HEK293 (cell line): ENCODE measurements around the gene VSIG8.

Experiments used
- CTCF ChIA-PET: fragments of 350-600 bp; formaldehyde crosslinking; extraction: SDS; loops from one replicate; lab custom pipeline; 2021; ENCODE audit warnings: antibody characterized with exemption; lab: Yijun Ruan, JAX
- POLR2A ChIA-PET: fragments of 300-600 bp; formaldehyde crosslinking; extraction: SDS; loops from one replicate; lab custom pipeline; 2020; ENCODE audit warnings: antibody characterized with exemption, inconsistent platforms; lab: Yijun Ruan, JAX
- H3K27ac ChIP-seq: fragments of 200-500 bp; sonication (Bioruptor generic); 2 replicates; pipeline ENCODE4 v1.5.1; 2014; ENCODE audit warnings: low read depth, low read length, control low read depth, inconsistent platforms; ENCODE audit errors: extremely low read depth
- H3K36me3 ChIP-seq, 2 experiments: fragments of 200-500 bp in 1 of 2; sonication (Bioruptor generic) in 1 of 2; 1 replicate in 1 of 2; 2 replicates in 1 of 2; pipeline ENCODE4 v1.5.1; 2014 to 2017; ENCODE audit warnings: inconsistent platforms in 2 of 2, low read length in 2 of 2; ENCODE audit not compliant: control insufficient read depth in 2 of 2, insufficient read depth in 1 of 2
- H3K4me1 ChIP-seq: fragments of 200-500 bp; sonication (Bioruptor generic); 2 replicates; pipeline ENCODE4 v1.5.1; 2014; ENCODE audit warnings: mild to moderate bottlenecking, low read length, inconsistent platforms; ENCODE audit not compliant: control insufficient read depth, insufficient read depth
- H3K4me3 ChIP-seq: 2 replicates; pipeline ENCODE4 v1.5.1; 2011; ENCODE audit warnings: low read depth, mild to moderate bottlenecking, control low read depth, low read length, moderate library complexity
- H3K9me3 ChIP-seq: fragments of 200-500 bp; sonication (Bioruptor generic); 2 replicates; pipeline ENCODE4 v1.5.1; 2014; ENCODE audit warnings: low read depth, low read length, inconsistent platforms; ENCODE audit not compliant: control insufficient read depth, insufficient read depth
- GLIS1 ChIP-seq: fragments of 450-650 bp; formaldehyde crosslinking; IDR thresholded peaks from 2 replicates; pipeline ENCODE4 v1.5.1; 2016; ENCODE audit warnings: missing biosample characterization, missing genetic modification characterization
- KLF16 ChIP-seq: fragments of 450-650 bp; formaldehyde crosslinking; IDR thresholded peaks from 2 replicates; pipeline ENCODE4 v1.5.1; 2017; ENCODE audit warnings: missing biosample characterization, missing genetic modification characterization
- KLF9 ChIP-seq: fragments of 450-650 bp; formaldehyde crosslinking; IDR thresholded peaks from 2 replicates; pipeline ENCODE4 v1.5.1; 2016; ENCODE audit warnings: missing biosample characterization, missing genetic modification characterization, low read depth
- MYNN ChIP-seq: fragments of 450-650 bp; formaldehyde crosslinking; IDR thresholded peaks from 2 replicates; pipeline ENCODE4 v1.5.1; 2016; ENCODE audit warnings: missing biosample characterization, missing genetic modification characterization, borderline replicate concordance
- OVOL3 ChIP-seq: fragments of 450-650 bp; formaldehyde crosslinking; IDR thresholded peaks from 2 replicates; pipeline ENCODE4 v1.5.1; 2016; ENCODE audit warnings: missing biosample characterization, missing genetic modification characterization
- SCRT2 ChIP-seq: fragments of 450-650 bp; formaldehyde crosslinking; IDR thresholded peaks from 2 replicates; pipeline ENCODE4 v1.5.1; 2016; ENCODE audit warnings: missing biosample characterization, missing genetic modification characterization
- TRIM28 ChIP-seq: IDR thresholded peaks from 2 replicates; pipeline ENCODE4 v1.6.1; 2011; ENCODE audit warnings: low read length, control low read depth, borderline replicate concordance
- YY1 ChIP-seq: fragments of 450-650 bp; formaldehyde crosslinking; IDR thresholded peaks from 2 replicates; pipeline ENCODE4 v1.5.1; 2018; ENCODE audit warnings: missing biosample characterization, missing genetic modification characterization
- ZEB2 ChIP-seq: fragments of 450-650 bp; formaldehyde crosslinking; IDR thresholded peaks from 2 replicates; pipeline ENCODE4 v1.5.1; 2016; ENCODE audit warnings: missing biosample characterization, missing genetic modification characterization
- ZIC2 ChIP-seq: fragments of 450-650 bp; formaldehyde crosslinking; IDR thresholded peaks from 2 replicates; pipeline ENCODE4 v1.5.1; 2016; ENCODE audit warnings: missing biosample characterization, missing genetic modification characterization
- ZNF112 ChIP-seq: fragments of 450-650 bp; formaldehyde crosslinking; IDR thresholded peaks from 2 replicates; pipeline ENCODE4 v1.5.0; 2017; ENCODE audit warnings: missing biosample characterization, missing genetic modification characterization
- ZNF157 ChIP-seq: fragments of 450-650 bp; formaldehyde crosslinking; IDR thresholded peaks from 2 replicates; pipeline ENCODE4 v1.5.1; 2016; ENCODE audit warnings: missing biosample characterization, missing genetic modification characterization
- ZNF174 ChIP-seq: fragments of 450-650 bp; formaldehyde crosslinking; IDR thresholded peaks from 2 replicates; pipeline ENCODE4 v1.5.0; 2017; ENCODE audit warnings: missing biosample characterization, mild to moderate bottlenecking, missing genetic modification characterization
- ZNF23 ChIP-seq: fragments of 450-650 bp; formaldehyde crosslinking; IDR thresholded peaks from 2 replicates; pipeline ENCODE4 v1.5.1; 2016; ENCODE audit warnings: missing biosample characterization, missing genetic modification characterization, borderline replicate concordance
- ZNF24 ChIP-seq: fragments of 450-650 bp; formaldehyde crosslinking; IDR thresholded peaks from 2 replicates; pipeline ENCODE4 v1.5.1; 2016; ENCODE audit warnings: missing biosample characterization, missing genetic modification characterization
- ZNF292 ChIP-seq: fragments of 450-650 bp; formaldehyde crosslinking; IDR thresholded peaks from 2 replicates; pipeline ENCODE4 v1.5.1; 2016; ENCODE audit warnings: low read depth, missing biosample characterization, missing genetic modification characterization, borderline replicate concordance
- ZNF473 ChIP-seq: fragments of 450-650 bp; formaldehyde crosslinking; IDR thresholded peaks from 2 replicates; pipeline ENCODE4 v1.5.1; 2017; ENCODE audit warnings: missing biosample characterization, missing genetic modification characterization
- ZNF555 ChIP-seq: fragments of 450-650 bp; formaldehyde crosslinking; conservative IDR thresholded peaks from 2 replicates; pipeline ENCODE4 v1.5.1; 2017; ENCODE audit warnings: missing biosample characterization, mild to moderate bottlenecking, missing genetic modification characterization, inconsistent platforms
- ZNF571 ChIP-seq: fragments of 450-650 bp; formaldehyde crosslinking; IDR thresholded peaks from 2 replicates; pipeline ENCODE4 v1.5.0; 2017; ENCODE audit warnings: missing biosample characterization, missing genetic modification characterization
- ZNF677 ChIP-seq: fragments of 450-650 bp; IDR thresholded peaks from 2 replicates; pipeline ENCODE4 v1.5.0; 2018; ENCODE audit warnings: missing biosample characterization, mild to moderate bottlenecking, missing genetic modification characterization, moderate library complexity
- ZNF777 ChIP-seq: fragments of 450-650 bp; formaldehyde crosslinking; IDR thresholded peaks from 2 replicates; pipeline ENCODE4 v1.5.1; 2017; ENCODE audit warnings: missing biosample characterization, missing genetic modification characterization, borderline replicate concordance
- TF ChIP-seq, protein P1 (sequence below): sonication (generic); formaldehyde crosslinking; IDR thresholded peaks from 2 replicates; pipeline ENCODE4 v1.8.1; 2022; ENCODE audit warnings: mild to moderate bottlenecking, moderate library complexity, missing genetic modification reagents
- TF ChIP-seq, protein P2 (sequence below): fragments of 450-650 bp; IDR thresholded peaks from 2 replicates; pipeline ENCODE4 v1.5.1; 2018; ENCODE audit warnings: missing biosample characterization, mild to moderate bottlenecking, missing genetic modification characterization
- TF ChIP-seq, protein P3 (sequence below): fragments of 450-650 bp; formaldehyde crosslinking; IDR thresholded peaks from 2 replicates; pipeline ENCODE4 v1.5.1; 2016; ENCODE audit warnings: missing biosample characterization, missing genetic modification characterization

The VSIG8 gene

GRCh38 chr1:159866066-159866465 lies 3.6 kb upstream of the VSIG8 start:
- ChIA-PET CTCF (interaction anchor here (1.0 to 1.2 kb wide), 2 partner anchors 13 to 25 kb away, joined by 3 to 7 read pairs; no protein-coding TSS in a partner anchor), POLR2A (interaction anchor here (0.9 kb wide), 1 partner anchor 59 kb away, joined by 3 read pairs; the partner anchor contains the start of gene TAGLN2)
- no peak overlapping the region for H3K27ac ChIP-seq
- no peaks in the 10 kb centered on the region for H3K36me3 ChIP-seq
- no peak overlapping the region for H3K4me3 ChIP-seq
- TF ChIP-seq ZIC2 (tag by site-specific recombination) (peak; percentile 91), YY1 (tag by site-specific recombination) (no peak)
- H3K9me3 ChIP-seq, result no peaks in the 10 kb centered on the region
- H3K4me1 ChIP-seq, result no peaks in the 10 kb centered on the region

DNA sequence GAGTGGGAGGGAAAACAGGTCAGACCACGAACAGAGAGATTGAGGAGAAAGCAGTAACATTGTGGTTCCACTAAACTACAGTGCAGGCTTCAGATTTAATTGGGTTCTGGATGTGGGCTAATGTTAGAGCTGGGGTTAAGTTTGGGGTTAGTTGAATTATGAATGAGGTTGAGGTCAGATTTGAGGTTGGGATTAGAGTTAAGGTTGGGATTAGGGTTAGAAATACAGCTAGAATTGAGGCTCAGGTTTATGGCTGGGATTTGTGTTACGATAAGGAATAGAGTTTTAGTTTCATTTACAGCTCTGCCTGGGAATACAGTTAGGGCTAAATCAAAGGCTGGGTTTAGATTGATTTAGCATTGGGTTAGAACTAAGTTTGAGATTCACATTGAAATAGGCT lies 1.8 kb upstream of the VSIG8 start:
- CTCF ChIA-PET, result interaction anchor here (0.8 to 1.9 kb wide), 4 partner anchors 27 to 79 kb away, joined by 3 to 5 read pairs (median 4); no protein-coding TSS in a partner anchor
- no peaks in the 10 kb centered on the region for H3K4me1 ChIP-seq
- no peaks in the 10 kb centered on the region for H3K9me3 ChIP-seq
- POLR2A ChIA-PET, result interaction anchor here (0.7 kb wide), 1 partner anchor 50 kb away, joined by 3 read pairs; no protein-coding TSS in a partner anchor
- H3K4me3 ChIP-seq, result no peak overlapping the region
- TF ChIP-seq, protein P1, sequence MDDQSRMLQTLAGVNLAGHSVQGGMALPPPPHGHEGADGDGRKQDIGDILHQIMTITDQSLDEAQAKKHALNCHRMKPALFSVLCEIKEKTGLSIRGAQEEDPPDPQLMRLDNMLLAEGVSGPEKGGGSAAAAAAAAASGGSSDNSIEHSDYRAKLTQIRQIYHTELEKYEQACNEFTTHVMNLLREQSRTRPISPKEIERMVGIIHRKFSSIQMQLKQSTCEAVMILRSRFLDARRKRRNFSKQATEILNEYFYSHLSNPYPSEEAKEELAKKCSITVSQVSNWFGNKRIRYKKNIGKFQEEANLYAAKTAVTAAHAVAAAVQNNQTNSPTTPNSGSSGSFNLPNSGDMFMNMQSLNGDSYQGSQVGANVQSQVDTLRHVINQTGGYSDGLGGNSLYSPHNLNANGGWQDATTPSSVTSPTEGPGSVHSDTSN, result no peak
- TF ChIP-seq, protein P2, sequence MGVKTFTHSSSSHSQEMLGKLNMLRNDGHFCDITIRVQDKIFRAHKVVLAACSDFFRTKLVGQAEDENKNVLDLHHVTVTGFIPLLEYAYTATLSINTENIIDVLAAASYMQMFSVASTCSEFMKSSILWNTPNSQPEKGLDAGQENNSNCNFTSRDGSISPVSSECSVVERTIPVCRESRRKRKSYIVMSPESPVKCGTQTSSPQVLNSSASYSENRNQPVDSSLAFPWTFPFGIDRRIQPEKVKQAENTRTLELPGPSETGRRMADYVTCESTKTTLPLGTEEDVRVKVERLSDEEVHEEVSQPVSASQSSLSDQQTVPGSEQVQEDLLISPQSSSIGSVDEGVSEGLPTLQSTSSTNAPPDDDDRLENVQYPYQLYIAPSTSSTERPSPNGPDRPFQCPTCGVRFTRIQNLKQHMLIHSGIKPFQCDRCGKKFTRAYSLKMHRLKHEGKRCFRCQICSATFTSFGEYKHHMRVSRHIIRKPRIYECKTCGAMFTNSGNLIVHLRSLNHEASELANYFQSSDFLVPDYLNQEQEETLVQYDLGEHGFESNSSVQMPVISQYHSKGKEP (tag by site-specific recombination), result no peak
- H3K27ac ChIP-seq, result no peak overlapping the region
- H3K36me3 ChIP-seq, result no peaks in the 10 kb centered on the region

GRCh38 chr1:159862031-159862430 lies 426 bp downstream of the VSIG8 start:
- CTCF ChIA-PET, result interaction anchor here (0.6 kb wide), 1 partner anchor 239 kb away, joined by 3 read pairs; no protein-coding TSS in a partner anchor
- TF ChIP-seq, protein P3, sequence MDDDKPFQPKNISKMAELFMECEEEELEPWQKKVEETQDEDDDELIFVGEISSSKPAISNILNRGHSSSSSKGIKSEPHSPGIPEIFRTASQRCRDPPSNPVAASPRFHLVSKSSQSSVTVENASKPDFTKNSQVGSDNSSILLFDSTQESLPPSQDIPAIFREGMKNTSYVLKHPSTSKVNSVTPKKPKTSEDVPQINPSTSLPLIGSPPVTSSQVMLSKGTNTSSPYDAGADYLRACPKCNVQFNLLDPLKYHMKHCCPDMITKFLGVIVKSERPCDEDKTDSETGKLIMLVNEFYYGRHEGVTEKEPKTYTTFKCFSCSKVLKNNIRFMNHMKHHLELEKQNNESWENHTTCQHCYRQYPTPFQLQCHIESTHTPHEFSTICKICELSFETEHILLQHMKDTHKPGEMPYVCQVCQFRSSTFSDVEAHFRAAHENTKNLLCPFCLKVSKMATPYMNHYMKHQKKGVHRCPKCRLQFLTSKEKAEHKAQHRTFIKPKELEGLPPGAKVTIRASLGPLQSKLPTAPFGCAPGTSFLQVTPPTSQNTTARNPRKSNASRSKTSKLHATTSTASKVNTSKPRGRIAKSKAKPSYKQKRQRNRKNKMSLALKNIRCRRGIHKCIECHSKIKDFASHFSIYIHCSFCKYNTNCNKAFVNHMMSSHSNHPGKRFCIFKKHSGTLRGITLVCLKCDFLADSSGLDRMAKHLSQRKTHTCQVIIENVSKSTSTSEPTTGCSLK (tag by site-specific recombination), result no peak
- TF ChIP-seq ZIC2 (tag by site-specific recombination) (peak; percentile 41), SCRT2 (tag by site-specific recombination) (no peak)
- H3K9me3 ChIP-seq, result no peaks in the 10 kb centered on the region
- no peaks in the 10 kb centered on the region for H3K36me3 ChIP-seq
- H3K27ac ChIP-seq, result no peak overlapping the region
- POLR2A ChIA-PET, result no interaction called here
- no peaks in the 10 kb centered on the region for H3K4me1 ChIP-seq
- H3K4me3 ChIP-seq, result no peak overlapping the region

GRCh38 chr1:159861218-159861617 lies 1.2 kb downstream of the VSIG8 start:
- Histone ChIP-seq H3K9me3 (no peaks in the 10 kb centered on the region), H3K27ac (no peak overlapping the region), H3K4me1 (no peaks in the 10 kb centered on the region), H3K4me3 (no peak overlapping the region), H3K36me3 (no peaks in the 10 kb centered on the region)
- TF ChIP-seq MYNN (tag by site-specific recombination) (no peak), KLF16 (tag by site-specific recombination) (no peak), ZNF24 (tag by site-specific recombination) (no peak), ZNF157 (tag by site-specific recombination) (no peak), ZEB2 (tag by site-specific recombination) (no peak), ZNF777 (tag by site-specific recombination) (no peak), ZIC2 (tag by site-specific recombination) (no peak), ZNF473 (tag by site-specific recombination) (no peak), KLF9 (no peak), ZNF677 (tag by site-specific recombination) (no peak), GLIS1 (tag by site-specific recombination) (no peak), ZNF174 (tag by site-specific recombination) (no peak), ZNF555 (tag by site-specific recombination) (no peak), ZNF112 (tag by site-specific recombination) (no peak), OVOL3 (tag by site-specific recombination) (no peak), ZNF292 (no peak), ZNF571 (tag by site-specific recombination) (no peak), ZNF23 (tag by site-specific recombination) (no peak), TRIM28 (no peak)
- POLR2A ChIA-PET, result no interaction called here
- CTCF ChIA-PET, result interaction anchor here (1.6 kb wide), 1 partner anchor 30 kb away, joined by 8 read pairs; no protein-coding TSS in a partner anchor
